ENCODE measurements around the gene PPP2R5C.

DNA sequence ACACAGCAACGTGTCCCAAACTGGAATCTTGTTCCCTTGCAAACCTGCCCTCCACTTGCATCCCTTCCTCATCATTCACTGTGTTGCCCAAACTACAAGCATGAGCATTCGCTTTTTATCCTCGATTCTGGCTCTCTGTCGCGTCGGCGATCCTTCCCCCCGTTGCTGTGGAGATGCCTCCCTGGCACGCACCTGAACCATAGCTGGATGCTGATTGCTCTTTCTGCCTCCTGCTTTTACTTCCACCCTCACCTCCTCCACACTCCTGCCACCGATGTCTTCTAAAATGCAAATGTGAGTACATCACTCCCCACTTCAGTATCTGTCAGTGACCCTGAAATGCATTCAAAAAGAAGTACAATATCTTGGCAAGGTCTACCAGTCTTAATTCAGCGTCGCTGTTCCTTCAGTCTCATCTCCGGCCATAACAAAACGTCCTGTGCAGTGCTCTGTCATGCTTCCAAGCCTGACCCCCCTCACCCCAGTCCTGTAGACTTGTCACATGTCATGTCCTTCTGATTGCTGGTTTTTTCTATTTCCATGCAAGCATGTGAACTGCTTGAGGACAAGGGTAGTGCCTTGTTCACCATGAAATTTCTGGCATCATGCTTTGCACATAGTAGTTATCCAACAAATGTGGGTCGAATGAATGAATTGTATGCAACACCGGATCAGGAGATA lies 2.5 kb upstream of the PPP2R5C start:
- TF ChIP-seq CTCF (IDR thresholded peaks at IDR 0.05) (no peak), REST (IDR thresholded peaks at IDR 0.05; ENCODE audit: insufficient read depth in 1 of 2, low read depth in 2 of 2, low read length in 1 of 2) (no peak), POLR2AphosphoS5 (IDR thresholded peaks at IDR 0.05; ENCODE audit: low read depth, low read length) (no peak)
